Esophagus squamous epithelium (tissue), 5 donors: ENCODE data around the gene SLA2. TPM values are rescaled to one million over a fixed set of nuclear protein-coding genes. Genes with fewer than 3 reads are reported as not detected.
"Not testable (repeated sequence)": the region's sequence is repeated elsewhere in the genome, so short reads cannot be mapped to it uniquely, and the experiment has no call there.

Experiments
- DNase-seq: peaks from one replicate; lab custom pipeline; 2025; lab: John Stamatoyannopoulos, UW
- H3K27ac ChIP-seq, 4 donors: fragments of 200-600 bp; sonication (generic); one replicate each; pipeline ENCODE4 v1.5.1; 2016 to 2019; ENCODE audit warnings: mild to moderate bottlenecking in 1 of 4
- H3K27me3 ChIP-seq, 4 donors: fragments of 200-600 bp; sonication (generic); 1 replicate in 3 of 4; 2 replicates in 1 of 4; pipeline versions ENCODE4 v1.5.1 to v1.6.0; 2017 to 2021; ENCODE audit warnings: antibody characterized with exemption in 1 of 4
- H3K36me3 ChIP-seq, 3 donors: fragments of 200-600 bp; sonication (generic); one replicate each; pipeline ENCODE4 v1.5.1; 2016 to 2019
- H3K4me1 ChIP-seq, 3 donors: fragments of 200-600 bp; sonication (generic); one replicate each; pipeline ENCODE4 v1.5.1; 2017 to 2019
- H3K4me3 ChIP-seq, 4 donors: fragments of 200-600 bp; sonication (generic); 1 replicate in 3 of 4; 2 replicates in 1 of 4; pipeline ENCODE4 v1.5.1; 2016 to 2019; ENCODE audit warnings: mild to moderate bottlenecking in 2 of 4, moderate library complexity in 1 of 4
- H3K9me3 ChIP-seq, 3 donors: fragments of 200-600 bp; sonication (generic); one replicate each; pipeline ENCODE4 v1.5.1; 2016 to 2019
- CTCF ChIP-seq, 6 experiments: fragments of 450-650 bp in 4 of 6; fragments of 200-600 bp in 2 of 6; sonication (generic) in 2 of 6; IDR thresholded peaks; one replicate each; pipeline ENCODE4 v1.5.1; 2016 to 2019; ENCODE audit warnings: antibody characterized with exemption in 6 of 6, mild to moderate bottlenecking in 4 of 6, moderate library complexity in 4 of 6
- POLR2A ChIP-seq, 4 donors: fragments of 450-650 bp; IDR thresholded peaks; one replicate each; pipeline ENCODE4 v1.6.1; 2017; ENCODE audit warnings: antibody characterized with exemption in 4 of 4, mild to moderate bottlenecking in 4 of 4, moderate library complexity in 3 of 4
- WGBS, 2 donors: methylation state at CpG; one replicate each; pipeline ENCODE4 v1.1.5; 2018; 5-methylcytosine and 5-hydroxymethylcytosine counted together
- intact Hi-C: fragments of 100-400 bp; cut with DNase I; formaldehyde crosslinking; loops from one replicate; pipeline ENCODE4 v1.15.0; 2022
- total RNA-seq, 4 donors: library from RNA; depleted of rRNA; stranded (reverse); fragments of >200 nt; gene quantifications; one replicate each; pipeline ENCODE4 v1.1.0, GENCODE V29; 2016
- donor health status: DM: yes; HTN: yes; CAD: no.

SLA2 gene
- total RNA-seq, 4 donors from 2014 or later: 0.11 to 1.9 (median 0.61) TPM; not detected in 1

- Histone ChIP-seq H3K4me1 (peaks cover 0 to 19% (median 0%) of the 10 kb centered on the region in 3 donors), H3K9me3 (no peaks in the 10 kb centered on the region), H3K36me3 (peaks cover 34 to 68% (median 40%) of the 10 kb centered on the region in 3 donors), H3K4me3 (no peak overlapping the region), H3K27ac (peak overlapping the region in 2 of 4 donors; percentile 31 to 38), H3K27me3 (no peaks in the 10 kb centered on the region)
- no peak for DNase-seq
- WGBS, 2 donors: 44 to 50% methylated on average over 3 of the region's 3 CpGs
- intact Hi-C loops: loop anchor here (10.0 kb wide), 1 partner anchor 251 kb away; a partner anchor contains a TSS
- no peak for TF ChIP-seq POLR2A (IDR thresholded peaks at IDR 0.05)
- no peak for TF ChIP-seq CTCF (IDR thresholded peaks at IDR 0.05)
Observed at GRCh38 chr20:36613974-36614373, 32.0 kb downstream of the SLA2 start.

- WGBS, 2 donors: 79 to 83% methylated on average over 5 of the region's 5 CpGs
- TF ChIP-seq CTCF (IDR thresholded peaks at IDR 0.05): no peak
- no peak for TF ChIP-seq POLR2A (IDR thresholded peaks at IDR 0.05)
- Histone ChIP-seq H3K9me3 (no peaks in the 10 kb centered on the region), H3K4me1 (peaks cover 3 to 41% (median 7%) of the 10 kb centered on the region in 3 donors), H3K27me3 (no peaks in the 10 kb centered on the region), H3K4me3 (no peak overlapping the region), H3K36me3 (peaks cover 38 to 87% (median 40%) of the 10 kb centered on the region in 3 donors), H3K27ac (no peak overlapping the region)
- DNase-seq: no peak
- intact Hi-C loops: loop anchor here (10.0 kb wide), 1 partner anchor 253 kb away; a partner anchor contains a TSS
Observed at GRCh38 chr20:36611625-36612024, 34.4 kb downstream of the SLA2 start.

- peaks cover 31 to 62% (median 35%) of the 10 kb centered on the region in 3 donors for H3K36me3 ChIP-seq
- intact Hi-C loops: loop anchor here (5.0 kb wide), 1 partner anchor 164 kb away; the partner anchor contains the start of gene DSN1
Observed at GRCh38 chr20:36608388-36608728, 37.6 kb downstream of the SLA2 start.

GRCh38 chr20:36607586-36608387 lies 38.2 kb downstream of the SLA2 start:
- no peaks in the 10 kb centered on the region for H3K27me3 ChIP-seq
- peak overlapping the region; percentile 89 to 98 (median 97) for H3K27ac ChIP-seq
- peak in 1 of 4 donors; percentile 16 for TF ChIP-seq POLR2A (IDR thresholded peaks at IDR 0.05)
- no peak for TF ChIP-seq CTCF (IDR thresholded peaks at IDR 0.05)
- peaks cover 27 to 57% (median 30%) of the 10 kb centered on the region in 3 donors for H3K36me3 ChIP-seq
- WGBS, 2 donors: 70 to 71% methylated on average over 7 of the region's 7 CpGs
- DNase-seq: no peak
- peaks cover 11 to 41% (median 12%) of the 10 kb centered on the region in 3 donors for H3K4me1 ChIP-seq
- H3K9me3 ChIP-seq: no peaks in the 10 kb centered on the region
- intact Hi-C loops: loop anchor here (5.0 kb wide), 1 partner anchor 165 kb away; the partner anchor contains the start of gene DSN1
- peak overlapping the region; percentile 74 to 100 (median 87) for H3K4me3 ChIP-seq

More at GRCh38 chr20:36608388-36608728, 37.6 kb downstream of the SLA2 start:
- not testable (repeated sequence) for DNase-seq, H3K27me3 ChIP-seq, H3K9me3 ChIP-seq, H3K4me3 ChIP-seq
- peak overlapping the region; percentile 37 to 98 (median 93) for H3K27ac ChIP-seq
- 50 to 62% methylated on average over 5 to 6 of the region's 6 CpGs for WGBS, 2 donors
- H3K4me1 ChIP-seq: peaks cover 11 to 47% (median 12%) of the 10 kb centered on the region in 3 donors

- Histone ChIP-seq H3K36me3 (peaks cover 18 to 43% (median 19%) of the 10 kb centered on the region in 3 donors), H3K27ac (peak overlapping the region; percentile 89 to 98 (median 97)), H3K27me3 (no peaks in the 10 kb centered on the region), H3K4me3 (peak overlapping the region; percentile 74 to 100 (median 87)), H3K9me3 (no peaks in the 10 kb centered on the region), H3K4me1 (peaks cover 11 to 37% (median 12%) of the 10 kb centered on the region in 3 donors)
- TF ChIP-seq POLR2A (IDR thresholded peaks at IDR 0.05): no peak
- TF ChIP-seq CTCF (IDR thresholded peaks at IDR 0.05): no peak
- 2 to 3% methylated on average over 31 of the region's 31 CpGs for WGBS, 2 donors
- intact Hi-C loops: loop anchor here (5.0 kb wide), 1 partner anchor 166 kb away; the partner anchor contains the start of gene DSN1
- no peak for DNase-seq
Observed at GRCh38 chr20:36606158-36607066, 39.6 kb downstream of the SLA2 start.
